ENCODE results near the gene ADAP1. TPM values are rescaled to one million over a fixed set of nuclear protein-coding genes. Genes with fewer than 3 reads are reported as not detected.
"Not testable (repeated sequence)": the region's sequence is repeated elsewhere in the genome, so short reads cannot be mapped to it uniquely, and the experiment has no call there.

The ADAP1 gene
- total RNA-seq, 2 donors from 2014 or later, result 24.5 to 24.6 TPM

GRCh38 chr7:909358-910329 lies 44.8 kb downstream of the ADAP1 start:
- DNase-seq (ENCODE audit: low spot score), result no peak
- peaks cover 0 to 8% of the 10 kb centered on the region in 2 donors for H3K4me1 ChIP-seq (ENCODE audit: control insufficient read depth in 1 of 2, low read depth in 2 of 2)
- H3K27me3 ChIP-seq (replicated peaks; ENCODE audit: insufficient read depth), result no peaks in the 10 kb centered on the region
- no peak for ATAC-seq (ENCODE audit: insufficient number of reproducible peaks, low FRiP score, low read depth)
- peak overlapping the region; percentile 59 for H3K4me3 ChIP-seq
- TF ChIP-seq CTCF (IDR thresholded peaks at IDR 0.05), result no peak
- no peaks in the 10 kb centered on the region for H3K9me3 ChIP-seq
- H3K36me3 ChIP-seq, result no peaks in the 10 kb centered on the region
- H3K27ac ChIP-seq, result no peak overlapping the region

- not testable (repeated sequence) for ATAC-seq (ENCODE audit: insufficient number of reproducible peaks, low FRiP score, low read depth); DNase-seq (ENCODE audit: low spot score); H3K27ac ChIP-seq; H3K27me3 ChIP-seq (replicated peaks; ENCODE audit: insufficient read depth); H3K36me3 ChIP-seq; H3K9me3 ChIP-seq
- TF ChIP-seq CTCF (IDR thresholded peaks at IDR 0.05), result peak; percentile 87
- Histone ChIP-seq H3K4me1 (ENCODE audit: control insufficient read depth in 1 of 2, low read depth in 2 of 2) (peaks cover 0 to 12% of the 10 kb centered on the region in 2 donors), H3K4me3 (peak overlapping the region; percentile 59)
Measured at GRCh38 chr7:908591-909357, 45.7 kb downstream of the ADAP1 start.

- H3K27me3 ChIP-seq (replicated peaks; ENCODE audit: insufficient read depth), result no peaks in the 10 kb centered on the region
- no peak overlapping the region for H3K4me3 ChIP-seq
- no peaks in the 10 kb centered on the region for H3K9me3 ChIP-seq
- H3K4me1 ChIP-seq (ENCODE audit: control insufficient read depth in 1 of 2, low read depth in 2 of 2), result peaks cover 0 to 12% of the 10 kb centered on the region in 2 donors
- no peaks in the 10 kb centered on the region for H3K36me3 ChIP-seq
- ATAC-seq (ENCODE audit: insufficient number of reproducible peaks, low FRiP score, low read depth), result no peak
- no peak overlapping the region for H3K27ac ChIP-seq
- DNase-seq (ENCODE audit: low spot score), result no peak
- TF ChIP-seq CTCF (IDR thresholded peaks at IDR 0.05), result no peak
Measured at GRCh38 chr7:908159-908581, 46.3 kb downstream of the ADAP1 start.

GRCh38 chr7:907158-907980 lies 47.1 kb downstream of the ADAP1 start:
- no peaks in the 10 kb centered on the region for H3K27me3 ChIP-seq (replicated peaks; ENCODE audit: insufficient read depth)
- no peak for ATAC-seq (ENCODE audit: insufficient number of reproducible peaks, low FRiP score, low read depth)
- TF ChIP-seq CTCF (IDR thresholded peaks at IDR 0.05), result no peak
- peaks cover 0 to 12% of the 10 kb centered on the region in 2 donors for H3K4me1 ChIP-seq (ENCODE audit: control insufficient read depth in 1 of 2, low read depth in 2 of 2)
- H3K27ac ChIP-seq, result no peak overlapping the region
- H3K9me3 ChIP-seq, result no peaks in the 10 kb centered on the region
- H3K4me3 ChIP-seq, result no peak overlapping the region
- no peaks in the 10 kb centered on the region for H3K36me3 ChIP-seq
- DNase-seq (ENCODE audit: low spot score), result no peak

Data from thoracic aorta (tissue), 2 donors.